Measurements from ENCODE around the gene CMTM3.
"Not testable (repeated sequence)": the region's sequence is repeated elsewhere in the genome, so short reads cannot be mapped to it uniquely, and the experiment has no call there.

The CMTM3 gene

GRCh38 chr16:66604376-66605176, at the start of gene CMTM3:
Gene CMTM3 (plus strand): TSS chr16:66604704. CDS start chr16:66604806, 102 bp downstream.
- DNase-seq (ENCODE audit: low spot score), result peak; percentile 76
- Mint-ChIP-seq H3K27me3 (ENCODE audit: low read depth) (no peaks in the 10 kb centered on the region), H3K4me1 (ENCODE audit: low read depth) (peaks cover 45% of the 10 kb centered on the region), H3K36me3 (ENCODE audit: low read depth) (peaks cover 30% of the 10 kb centered on the region), H3K9me3 (peaks cover 8% of the 10 kb centered on the region), H3K27ac (peak within 1 kb of the TSS; percentile 98), H3K4me3 (peak within 1 kb of the TSS; percentile 97)

GRCh38 chr16:66560107-66560506, 44.4 kb upstream of the CMTM3 start:
- Mint-ChIP-seq H3K4me3 (peak overlapping the region; percentile 13), H3K27me3 (ENCODE audit: low read depth) (no peaks in the 10 kb centered on the region), H3K4me1 (ENCODE audit: low read depth) (peaks cover 77% of the 10 kb centered on the region), H3K27ac (peak overlapping the region; percentile 46), H3K36me3 (ENCODE audit: low read depth) (peaks cover 61% of the 10 kb centered on the region), H3K9me3 (no peaks in the 10 kb centered on the region)
- DNase-seq (ENCODE audit: low spot score), result no peak

GRCh38 chr16:66561381-66562080, 43.0 kb upstream of the CMTM3 start:
- Mint-ChIP-seq H3K27me3 (ENCODE audit: low read depth) (no peaks in the 10 kb centered on the region), H3K27ac (peak overlapping the region; percentile 85), H3K9me3 (no peaks in the 10 kb centered on the region), H3K36me3 (ENCODE audit: low read depth) (peaks cover 60% of the 10 kb centered on the region), H3K4me3 (peak overlapping the region; percentile 55), H3K4me1 (ENCODE audit: low read depth) (peaks cover 64% of the 10 kb centered on the region)
- DNase-seq (ENCODE audit: low spot score), result no peak

GRCh38 chr16:66562409-66562808, 42.1 kb upstream of the CMTM3 start:
- Mint-ChIP-seq H3K27ac (peak overlapping the region; percentile 75), H3K4me3 (peak overlapping the region; percentile 51)
- DNase-seq (ENCODE audit: low spot score), result no peak

GRCh38 chr16:66562986-66563385, 41.5 kb upstream of the CMTM3 start:
- no peaks in the 10 kb centered on the region for H3K27me3 Mint-ChIP-seq (ENCODE audit: low read depth)
- H3K36me3 Mint-ChIP-seq (ENCODE audit: low read depth), result peaks cover 69% of the 10 kb centered on the region
- peak overlapping the region; percentile 65 for H3K27ac Mint-ChIP-seq
- DNase-seq (ENCODE audit: low spot score), result no peak
- H3K4me1 Mint-ChIP-seq (ENCODE audit: low read depth), result peaks cover 65% of the 10 kb centered on the region
- H3K9me3 Mint-ChIP-seq, result no peaks in the 10 kb centered on the region
- peak overlapping the region; percentile 51 for H3K4me3 Mint-ChIP-seq

More at GRCh38 chr16:66562409-66562808, 42.1 kb upstream of the CMTM3 start:
- Mint-ChIP-seq H3K27me3 (ENCODE audit: low read depth) (no peaks in the 10 kb centered on the region), H3K4me1 (ENCODE audit: low read depth) (peaks cover 65% of the 10 kb centered on the region), H3K36me3 (ENCODE audit: low read depth) (peaks cover 67% of the 10 kb centered on the region), H3K9me3 (no peaks in the 10 kb centered on the region)

GRCh38 chr16:66563574-66564334, 40.8 kb upstream of the CMTM3 start:
- no peaks in the 10 kb centered on the region for H3K9me3 Mint-ChIP-seq
- H3K27ac Mint-ChIP-seq, result peak overlapping the region; percentile 29
- H3K4me3 Mint-ChIP-seq, result no peak overlapping the region
- no peak for DNase-seq (ENCODE audit: low spot score)
- H3K36me3 Mint-ChIP-seq (ENCODE audit: low read depth), result peaks cover 64% of the 10 kb centered on the region
- H3K27me3 Mint-ChIP-seq (ENCODE audit: low read depth), result no peaks in the 10 kb centered on the region
- H3K4me1 Mint-ChIP-seq (ENCODE audit: low read depth), result peaks cover 58% of the 10 kb centered on the region

- H3K27ac Mint-ChIP-seq, result no peak within 1 kb of the TSS
- no peaks in the 10 kb centered on the region for H3K9me3 Mint-ChIP-seq
- H3K36me3 Mint-ChIP-seq (ENCODE audit: low read depth), result peaks cover 50% of the 10 kb centered on the region
- H3K27me3 Mint-ChIP-seq (ENCODE audit: low read depth), result no peaks in the 10 kb centered on the region
- DNase-seq (ENCODE audit: low spot score), result no peak
- no peak within 1 kb of the TSS for H3K4me3 Mint-ChIP-seq
- H3K4me1 Mint-ChIP-seq (ENCODE audit: low read depth), result peaks cover 35% of the 10 kb centered on the region
These were observed 38.2 kb upstream of the CMTM3 start, which contains the start of gene CMTM1 for GRCh38 chr16:66566051-66566901. Gene CMTM1 (plus strand): TSS chr16:66566439. CDS start chr16:66566514, 75 bp downstream.

- not testable (repeated sequence) for H3K4me3 Mint-ChIP-seq
- peaks cover 28% of the 10 kb centered on the region for H3K4me1 Mint-ChIP-seq (ENCODE audit: low read depth)
These were observed 37.2 kb upstream of the CMTM3 start for GRCh38 chr16:66567270-66567669.

GRCh38 chr16:66568355-66568754, 36.1 kb upstream of the CMTM3 start:
- Mint-ChIP-seq H3K36me3 (ENCODE audit: low read depth) (peaks cover 41% of the 10 kb centered on the region), H3K27me3 (ENCODE audit: low read depth) (no peaks in the 10 kb centered on the region), H3K4me3 (no peak overlapping the region), H3K9me3 (no peaks in the 10 kb centered on the region), H3K27ac (no peak overlapping the region), H3K4me1 (ENCODE audit: low read depth) (peaks cover 24% of the 10 kb centered on the region)
- DNase-seq (ENCODE audit: low spot score), result no peak

More at GRCh38 chr16:66567270-66567669, 37.2 kb upstream of the CMTM3 start:
- DNase-seq (ENCODE audit: low spot score); H3K9me3 Mint-ChIP-seq; H3K27me3 Mint-ChIP-seq (ENCODE audit: low read depth); H3K27ac Mint-ChIP-seq: not testable (repeated sequence)
- H3K36me3 Mint-ChIP-seq (ENCODE audit: low read depth), result peaks cover 46% of the 10 kb centered on the region

- Mint-ChIP-seq H3K4me1 (ENCODE audit: low read depth) (peaks cover 17% of the 10 kb centered on the region), H3K27me3 (ENCODE audit: low read depth) (no peaks in the 10 kb centered on the region), H3K9me3 (no peaks in the 10 kb centered on the region), H3K36me3 (ENCODE audit: low read depth) (peaks cover 35% of the 10 kb centered on the region), H3K4me3 (no peak overlapping the region), H3K27ac (no peak overlapping the region)
- DNase-seq (ENCODE audit: low spot score), result no peak
These were observed 35.4 kb upstream of the CMTM3 start for GRCh38 chr16:66569131-66569530.

- no peak for DNase-seq (ENCODE audit: low spot score)
- Mint-ChIP-seq H3K27me3 (ENCODE audit: low read depth) (no peaks in the 10 kb centered on the region), H3K4me3 (no peak overlapping the region), H3K27ac (no peak overlapping the region), H3K36me3 (ENCODE audit: low read depth) (peaks cover 36% of the 10 kb centered on the region), H3K9me3 (no peaks in the 10 kb centered on the region), H3K4me1 (ENCODE audit: low read depth) (peaks cover 17% of the 10 kb centered on the region)
These were observed 34.6 kb upstream of the CMTM3 start for GRCh38 chr16:66569827-66570405.

GRCh38 chr16:66572356-66572755, 32.1 kb upstream of the CMTM3 start:
- Mint-ChIP-seq H3K9me3 (no peaks in the 10 kb centered on the region), H3K4me3 (no peak overlapping the region), H3K27me3 (ENCODE audit: low read depth) (peaks cover 4% of the 10 kb centered on the region), H3K27ac (no peak overlapping the region), H3K4me1 (ENCODE audit: low read depth) (peaks cover 16% of the 10 kb centered on the region), H3K36me3 (ENCODE audit: low read depth) (peaks cover 19% of the 10 kb centered on the region)
- no peak for DNase-seq (ENCODE audit: low spot score)

- H3K27me3 Mint-ChIP-seq (ENCODE audit: low read depth), result peaks cover 21% of the 10 kb centered on the region
- no peaks in the 10 kb centered on the region for H3K9me3 Mint-ChIP-seq
- peaks cover 20% of the 10 kb centered on the region for H3K36me3 Mint-ChIP-seq (ENCODE audit: low read depth)
- H3K4me1 Mint-ChIP-seq (ENCODE audit: low read depth), result peaks cover 13% of the 10 kb centered on the region
- no peak overlapping the region for H3K4me3 Mint-ChIP-seq
- DNase-seq (ENCODE audit: low spot score), result no peak
- no peak overlapping the region for H3K27ac Mint-ChIP-seq
These were observed 30.4 kb upstream of the CMTM3 start for GRCh38 chr16:66574081-66574480.
